Colonic mucosa (tissue), 4 donors: ENCODE results near the gene SMARCD3. TPM values are rescaled to one million over a fixed set of nuclear protein-coding genes. Genes with fewer than 3 reads are reported as not detected.

Experiments
- DNase-seq: peaks from one replicate; pipeline ENCODE4 v3.0.0-alpha.2; 2020
- H3K27ac ChIP-seq: fragments of 200-600 bp; one replicate; pipeline ENCODE4 v1.8.0; 2021
- H3K27me3 ChIP-seq: fragments of 200-600 bp; one replicate; pipeline ENCODE4 v1.8.0; 2021
- H3K36me3 ChIP-seq: fragments of 200-600 bp; one replicate; pipeline ENCODE4 v1.8.0; 2021
- H3K4me1 ChIP-seq: fragments of 200-600 bp; one replicate; pipeline ENCODE4 v1.8.0; 2021; ENCODE audit warnings: mild to moderate bottlenecking
- H3K4me3 ChIP-seq: fragments of 200-600 bp; one replicate; pipeline ENCODE4 v1.8.0; 2021
- H3K9ac ChIP-seq, 2 donors: one replicate each; pipeline ENCODE4 v1.7.0; 2013; ENCODE audit warnings: control low read depth in 2 of 2, low read depth in 2 of 2, low read length in 2 of 2
- H3K9me3 ChIP-seq: fragments of 200-600 bp; one replicate; pipeline ENCODE4 v1.8.0; 2021
- CTCF ChIP-seq: fragments of 200-600 bp; IDR thresholded peaks from one replicate; pipeline ENCODE4 v1.8.0; 2022; ENCODE audit warnings: antibody characterized with exemption, mild to moderate bottlenecking
- intact Hi-C: fragments of 100-400 bp; cut with DNase I; formaldehyde crosslinking; loops from one replicate; pipeline ENCODE4 v1.14.1; 2022
- total RNA-seq, 2 donors: library from RNA; stranded (reverse); fragmentation: NEBNext Ultra II Directional in 1 of 2; extraction: Animal tissue kit (Norgen Biotek cat#: 25700) in 1 of 2; gene quantifications; one replicate each; pipeline ENCODE4 v1.2.1, GENCODE V29; 2021
- donor health status: healthy.
- donor health status: DM: no; HTN: no; CAD: no.
- donor health status: DM: no; HTN: no; CAD: no.

Gene SMARCD3
- total RNA-seq, 2 donors from 2014 or later = 4.3 to 6.7 TPM

DNA sequence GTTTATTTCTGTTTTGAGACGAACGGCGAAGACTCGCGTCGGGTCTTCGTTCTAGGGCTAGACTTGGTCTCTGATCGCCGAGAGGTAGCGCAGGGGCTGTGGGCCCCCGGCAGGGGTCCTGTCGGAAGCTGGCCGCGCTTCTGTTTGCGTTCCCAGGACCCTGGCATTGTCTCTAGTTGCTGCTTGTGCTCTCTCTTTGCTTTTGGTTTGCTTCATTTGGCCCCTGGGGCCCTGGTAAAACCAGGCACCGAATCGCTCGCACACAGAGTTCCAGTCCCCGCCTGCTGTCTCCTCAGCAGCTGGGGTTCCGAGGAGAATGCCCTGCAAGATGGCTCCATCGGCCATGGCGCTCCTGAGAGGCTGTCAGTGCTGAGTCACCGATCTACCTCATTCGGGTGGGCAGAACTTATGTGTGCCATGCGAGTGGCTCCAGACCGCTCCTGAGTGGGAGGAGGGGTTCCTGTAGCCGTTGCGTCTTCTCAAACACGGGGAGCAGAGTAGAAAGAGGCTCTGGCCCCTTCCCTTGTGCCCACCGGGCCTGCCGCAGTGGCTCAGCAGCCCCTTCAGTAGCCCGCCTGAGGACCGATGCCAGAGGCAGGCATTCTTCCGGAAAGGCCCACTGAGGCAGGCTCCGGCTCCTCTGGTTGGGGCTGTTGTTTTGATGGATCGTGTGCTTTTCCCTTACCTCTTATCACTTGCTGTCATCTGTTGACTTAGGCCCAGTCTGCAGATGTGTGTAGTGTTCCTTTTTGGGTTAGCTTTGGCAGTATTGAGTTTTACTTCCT lies 15.4 kb downstream of the SMARCD3 start:
- no peaks in the 10 kb centered on the region for H3K27me3 ChIP-seq
- TF ChIP-seq CTCF = no peak
- H3K9me3 ChIP-seq = no peaks in the 10 kb centered on the region
- H3K4me3 ChIP-seq = peak overlapping the region; percentile 86
- H3K36me3 ChIP-seq = no peaks in the 10 kb centered on the region
- H3K27ac ChIP-seq = peak overlapping the region; percentile 53
- peak overlapping the region; percentile 81 to 93 for H3K9ac ChIP-seq
- H3K4me1 ChIP-seq = peaks cover 11% of the 10 kb centered on the region
- intact Hi-C loops = no loop called here
- DNase-seq = no peak

DNA sequence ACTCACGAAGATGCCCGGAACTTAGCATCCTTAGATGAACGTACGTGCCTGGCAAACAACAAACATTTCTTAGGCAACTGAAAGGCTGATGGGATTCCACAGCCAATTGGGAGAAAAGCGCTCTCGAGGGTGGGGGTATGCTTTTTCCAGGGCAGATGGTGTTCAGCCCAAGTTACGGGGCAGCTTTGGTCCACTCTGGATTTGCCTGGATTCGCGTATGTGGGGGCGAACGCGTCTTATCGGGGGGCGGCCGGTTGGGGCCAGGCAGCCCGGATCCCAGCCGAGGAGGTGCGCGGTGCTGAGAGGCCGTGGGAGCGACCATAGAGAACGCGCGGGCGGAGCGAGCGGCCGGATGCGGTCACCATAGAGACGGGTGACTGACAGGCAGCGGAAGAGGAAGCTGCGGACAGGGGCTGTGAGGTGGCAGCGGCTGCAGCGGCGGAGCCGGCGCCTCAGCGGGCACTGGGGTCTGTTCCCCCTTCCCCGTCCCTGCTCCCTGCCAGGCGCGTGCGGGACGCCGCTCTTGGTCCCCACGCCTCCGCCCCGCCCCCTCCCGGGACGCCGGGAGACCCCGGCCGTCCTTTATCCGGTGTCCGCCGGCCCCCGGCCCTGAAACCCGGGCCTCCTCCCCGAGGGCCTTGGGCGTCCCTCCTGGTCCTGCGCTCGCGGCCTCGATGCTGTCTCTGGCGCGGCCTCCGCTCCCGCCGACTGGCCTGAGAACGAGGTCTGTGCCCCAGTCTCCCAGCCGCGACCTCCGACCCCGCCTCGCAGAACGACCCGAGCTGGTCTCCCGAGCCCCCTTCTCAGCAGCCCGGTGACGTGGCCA lies 16.2 kb downstream of the SMARCD3 start, which contains the start of gene CHPF2:
Gene CHPF2, plus strand, starts transcription at position 393 of the 826 bp plus-strand sequence. CDS start 1,529 bp downstream, outside the sequence.
- intact Hi-C loops = no loop called here
- DNase-seq = peak; percentile 95
- peak within 1 kb of the TSS; percentile 86 for H3K4me3 ChIP-seq
- H3K4me1 ChIP-seq = peaks cover 14% of the 10 kb centered on the region
- H3K9me3 ChIP-seq = no peaks in the 10 kb centered on the region
- H3K27me3 ChIP-seq = no peaks in the 10 kb centered on the region
- no peaks in the 10 kb centered on the region for H3K36me3 ChIP-seq
- H3K27ac ChIP-seq = peak within 1 kb of the TSS; percentile 53
- peak within 1 kb of the TSS; percentile 81 to 93 for H3K9ac ChIP-seq
- TF ChIP-seq CTCF = no peak

GRCh38 chr7:151231080-151231479 lies 17.4 kb downstream of the SMARCD3 start:
- no peaks in the 10 kb centered on the region for H3K27me3 ChIP-seq
- no peak overlapping the region for H3K4me3 ChIP-seq
- H3K27ac ChIP-seq = no peak overlapping the region
- no peak for DNase-seq
- H3K9me3 ChIP-seq = no peaks in the 10 kb centered on the region
- intact Hi-C loops = no loop called here
- TF ChIP-seq CTCF = no peak
- peaks cover 14% of the 10 kb centered on the region for H3K4me1 ChIP-seq
- H3K9ac ChIP-seq = no peak overlapping the region
- no peaks in the 10 kb centered on the region for H3K36me3 ChIP-seq

DNA sequence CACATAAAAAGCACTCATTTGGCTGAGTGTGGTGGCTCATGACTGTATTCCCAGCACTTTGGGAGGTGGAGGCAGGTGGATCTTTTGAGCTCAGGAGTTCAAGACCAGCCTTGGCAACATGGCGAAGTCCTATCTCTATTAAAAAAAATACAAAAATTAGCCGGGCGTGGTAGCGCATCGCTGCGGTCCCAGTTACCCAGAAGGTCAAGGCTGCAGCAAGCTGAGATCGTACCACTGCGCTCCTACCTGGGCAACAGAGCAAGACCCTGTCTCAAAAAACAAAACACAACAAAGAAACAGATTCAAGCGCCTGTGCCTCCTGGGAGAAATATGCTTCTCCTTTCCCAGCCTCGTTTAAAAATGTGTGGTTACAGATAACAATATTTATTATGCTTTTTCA lies 19.2 kb downstream of the SMARCD3 start:
- no peaks in the 10 kb centered on the region for H3K9me3 ChIP-seq
- H3K36me3 ChIP-seq = no peaks in the 10 kb centered on the region
- no peak for TF ChIP-seq CTCF
- intact Hi-C loops = no loop called here
- H3K4me1 ChIP-seq = peaks cover 14% of the 10 kb centered on the region
- H3K27me3 ChIP-seq = no peaks in the 10 kb centered on the region
- no peak for DNase-seq
- H3K4me3 ChIP-seq = no peak overlapping the region
- no peak overlapping the region for H3K9ac ChIP-seq
- H3K27ac ChIP-seq = peak overlapping the region; percentile 86

- no peaks in the 10 kb centered on the region for H3K9me3 ChIP-seq
- peaks cover 8% of the 10 kb centered on the region for H3K36me3 ChIP-seq
- H3K9ac ChIP-seq = peak overlapping the region; percentile 46 to 66
- peak; percentile 77 for DNase-seq
- H3K4me3 ChIP-seq = peak overlapping the region; percentile 83
- intact Hi-C loops = no loop called here
- no peak for TF ChIP-seq CTCF
- peak overlapping the region; percentile 86 for H3K27ac ChIP-seq
- peaks cover 5% of the 10 kb centered on the region for H3K4me1 ChIP-seq
- no peaks in the 10 kb centered on the region for H3K27me3 ChIP-seq
Measured at GRCh38 chr7:151228024-151228866, 20.2 kb downstream of the SMARCD3 start.
